Smooth muscle cell (in vitro differentiated cells): ENCODE results near the gene IL1F10. TPM values are rescaled to one million over a fixed set of nuclear protein-coding genes. Genes with fewer than 3 reads are reported as not detected.

Experiments
- DNase-seq: peaks from one replicate; lab custom pipeline; 2025; ENCODE audit not compliant: unreplicated experiment; lab: John Stamatoyannopoulos, UW
- H2AFZ ChIP-seq: fragments of 200-600 bp; sonication (generic); 2 replicates; pipeline ENCODE4 v1.6.0; 2016; ENCODE audit warnings: antibody characterized with exemption, low read depth, mild to moderate bottlenecking
- H3F3A ChIP-seq: fragments of 200-600 bp; sonication (generic); 2 replicates; pipeline ENCODE4 v1.6.0; 2017; ENCODE audit warnings: antibody characterized with exemption, low read depth
- H3K27ac ChIP-seq: fragments of 200-600 bp; sonication (generic); 2 replicates; pipeline ENCODE4 v1.5.1; 2016; ENCODE audit warnings: low read depth, mild to moderate bottlenecking
- H3K27me3 ChIP-seq: fragments of 200-600 bp; sonication (generic); 2 replicates; pipeline ENCODE4 v1.6.1; 2016; ENCODE audit warnings: low read depth, mild to moderate bottlenecking
- H3K36me3 ChIP-seq: fragments of 200-600 bp; sonication (generic); 2 replicates; pipeline ENCODE4 v1.5.1; 2016; ENCODE audit warnings: low read depth
- H3K4me1 ChIP-seq: fragments of 200-600 bp; sonication (generic); 2 replicates; pipeline ENCODE4 v1.5.1; 2016; ENCODE audit warnings: low read depth
- H3K4me2 ChIP-seq: fragments of 200-600 bp; sonication (generic); 2 replicates; pipeline ENCODE4 v1.6.0; 2016; ENCODE audit warnings: mild to moderate bottlenecking
- H3K4me3 ChIP-seq: fragments of 200-600 bp; sonication (generic); 2 replicates; pipeline ENCODE4 v1.5.1; 2016; ENCODE audit warnings: mild to moderate bottlenecking
- H3K79me2 ChIP-seq: fragments of 200-600 bp; sonication (generic); 2 replicates; pipeline ENCODE4 v1.6.0; 2016; ENCODE audit warnings: low read depth, mild to moderate bottlenecking
- H3K9ac ChIP-seq: fragments of 200-600 bp; sonication (generic); 2 replicates; pipeline ENCODE4 v1.6.0; 2016; ENCODE audit warnings: low read depth
- H3K9me3 ChIP-seq: fragments of 200-600 bp; sonication (generic); replicated peaks from 2 replicates; pipeline ENCODE4 v1.5.1; 2016; ENCODE audit warnings: low read depth
- H4K20me1 ChIP-seq: fragments of 200-600 bp; sonication (generic); 2 replicates; pipeline ENCODE4 v1.6.0; 2016; ENCODE audit warnings: low read depth
- CTCF ChIP-seq: fragments of 200-600 bp; sonication (generic); IDR thresholded peaks from 2 replicates; pipeline ENCODE4 v1.5.1; 2017; ENCODE audit warnings: borderline replicate concordance, mild to moderate bottlenecking, antibody characterized with exemption; ENCODE audit not compliant: insufficient read depth, poor library complexity, severe bottlenecking
- whole genome bisulfite sequencing: methylation state at CpG from one replicate; pipeline ENCODE4 v1.1.7; 2016; ENCODE audit warnings: low lambda C conversion rate; 5-methylcytosine and 5-hydroxymethylcytosine counted together
- polyA plus RNA-seq: library from polyadenylated mRNA; unstranded; fragments of >200 nt; fragmentation: Nextera tagmentation; extraction: Ambion mirVana; gene quantifications from 2 replicates; pipeline ENCODE4 v1.2.1, GENCODE V29; 2016
- total RNA-seq: library from RNA; depleted of rRNA; stranded (reverse); fragments of >200 nt; gene quantifications from 2 replicates; pipeline ENCODE4 v1.2.3, GENCODE V29; 2014

The IL1F10 gene
- total and polyA plus RNA-seq, 2 experiments from 2014 or later, result not detected

- no peaks in the 10 kb centered on the region for H3F3A ChIP-seq
- no peak overlapping the region for H3K4me2 ChIP-seq
- H3K79me2 ChIP-seq, result no peaks in the 10 kb centered on the region
- no peak overlapping the region for H3K27ac ChIP-seq
- WGBS, result 71% methylated on average over 3 of the region's 3 CpGs
- H3K4me3 ChIP-seq, result no peak overlapping the region
- H3K4me1 ChIP-seq, result no peaks in the 10 kb centered on the region
- peaks cover 24% of the 10 kb centered on the region for H3K27me3 ChIP-seq
- H3K36me3 ChIP-seq, result no peaks in the 10 kb centered on the region
- no peak for TF ChIP-seq CTCF
- H3K9me3 ChIP-seq, result no peaks in the 10 kb centered on the region
- no peak overlapping the region for H3K9ac ChIP-seq
- no peaks in the 10 kb centered on the region for H4K20me1 ChIP-seq
- H2AFZ ChIP-seq, result no peak overlapping the region
- no peak for DNase-seq
Measured at GRCh38 chr2:113034016-113034415, 33.8 kb upstream of the IL1F10 start.

- WGBS, result 81% methylated on average over 9 of the region's 9 CpGs
- Histone ChIP-seq H3K9ac (no peak overlapping the region), H2AFZ (no peak overlapping the region), H3K27ac (no peak overlapping the region), H3K9me3 (no peaks in the 10 kb centered on the region), H3K4me3 (no peak overlapping the region), H3K27me3 (peaks cover 19% of the 10 kb centered on the region), H3K79me2 (no peaks in the 10 kb centered on the region), H3K4me2 (no peak overlapping the region), H3F3A (no peaks in the 10 kb centered on the region), H3K36me3 (no peaks in the 10 kb centered on the region), H3K4me1 (no peaks in the 10 kb centered on the region), H4K20me1 (no peaks in the 10 kb centered on the region)
- no peak for DNase-seq
- no peak for TF ChIP-seq CTCF
Measured at GRCh38 chr2:113036763-113037162, 31.0 kb upstream of the IL1F10 start.

GRCh38 chr2:113038291-113038690 lies 29.5 kb upstream of the IL1F10 start:
- H3K9ac ChIP-seq, result no peak overlapping the region
- WGBS, result 96% methylated on average over 3 of the region's 3 CpGs
- H4K20me1 ChIP-seq, result no peaks in the 10 kb centered on the region
- no peak for TF ChIP-seq CTCF
- no peaks in the 10 kb centered on the region for H3K79me2 ChIP-seq
- H2AFZ ChIP-seq, result no peak overlapping the region
- no peak for DNase-seq
- H3K4me1 ChIP-seq, result no peaks in the 10 kb centered on the region
- H3K4me2 ChIP-seq, result no peak overlapping the region
- peaks cover 21% of the 10 kb centered on the region for H3K27me3 ChIP-seq
- no peaks in the 10 kb centered on the region for H3K9me3 ChIP-seq
- H3F3A ChIP-seq, result no peaks in the 10 kb centered on the region
- no peaks in the 10 kb centered on the region for H3K36me3 ChIP-seq
- H3K27ac ChIP-seq, result no peak overlapping the region
- no peak overlapping the region for H3K4me3 ChIP-seq

- Histone ChIP-seq H3K79me2 (no peaks in the 10 kb centered on the region), H3K4me1 (no peaks in the 10 kb centered on the region), H3K27me3 (peaks cover 23% of the 10 kb centered on the region), H3K4me3 (no peak overlapping the region), H2AFZ (no peak overlapping the region), H3F3A (no peaks in the 10 kb centered on the region), H3K36me3 (no peaks in the 10 kb centered on the region), H3K9ac (no peak overlapping the region), H4K20me1 (no peaks in the 10 kb centered on the region), H3K27ac (no peak overlapping the region), H3K9me3 (no peaks in the 10 kb centered on the region), H3K4me2 (no peak overlapping the region)
- no peak for DNase-seq
- no peak for TF ChIP-seq CTCF
- WGBS, result 94% methylated on average over 2 of the region's 2 CpGs
Measured at GRCh38 chr2:113039158-113039557, 28.6 kb upstream of the IL1F10 start.
